HG02759 (cell line): ENCODE data around the gene CHST9.
"Not testable (repeated sequence)": the region's sequence is repeated elsewhere in the genome, so short reads cannot be mapped to it uniquely, and the experiment has no call there.

Experiments
- ATAC-seq: cut with Tn5 transposase; IDR thresholded peaks from one replicate; pipeline ENCODE4 v1.9.1; 2021; ENCODE audit warnings: mild to moderate bottlenecking, moderate library complexity; ENCODE audit not compliant: unreplicated experiment

CHST9 gene

DNA sequence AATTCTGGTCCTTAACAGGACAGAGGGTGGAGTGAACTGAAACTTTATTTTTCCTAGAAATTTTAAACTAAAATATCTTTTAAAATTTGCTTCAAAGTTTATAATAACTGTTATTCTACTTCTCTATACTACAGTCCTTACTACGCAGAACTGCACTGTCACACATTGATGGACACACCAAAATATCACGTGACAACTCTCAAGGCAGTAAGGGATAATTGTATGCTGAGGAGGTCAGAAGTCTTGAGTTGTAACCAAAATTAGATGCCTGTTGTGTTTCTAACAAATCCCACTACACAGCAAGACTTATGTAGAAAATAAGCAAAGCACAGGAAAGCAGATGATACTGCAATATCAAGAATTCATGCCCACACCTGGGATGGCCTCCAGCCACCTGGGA is 76.3 kb downstream of the CHST9 start:
- no peak for ATAC-seq

DNA sequence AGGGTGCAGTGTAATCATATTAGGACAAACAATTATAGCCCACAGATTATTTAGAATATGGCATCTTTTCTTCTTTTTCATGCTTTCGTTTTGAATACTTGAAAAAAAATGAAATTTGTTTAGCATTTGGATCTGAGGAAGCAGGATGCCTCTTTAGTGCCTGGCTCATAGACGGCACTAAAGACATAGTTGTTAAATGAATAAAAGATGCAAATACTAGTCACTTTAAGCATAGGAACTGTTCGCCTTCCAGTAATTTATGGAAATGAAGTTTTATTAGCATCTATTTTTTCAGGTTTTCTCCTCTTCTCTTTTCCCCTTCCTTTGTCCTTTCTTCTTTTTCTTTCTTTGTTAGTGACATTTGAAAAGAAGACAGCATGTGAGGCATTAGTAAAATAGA is 80.4 kb downstream of the CHST9 start:
- ATAC-seq, result no peak

DNA sequence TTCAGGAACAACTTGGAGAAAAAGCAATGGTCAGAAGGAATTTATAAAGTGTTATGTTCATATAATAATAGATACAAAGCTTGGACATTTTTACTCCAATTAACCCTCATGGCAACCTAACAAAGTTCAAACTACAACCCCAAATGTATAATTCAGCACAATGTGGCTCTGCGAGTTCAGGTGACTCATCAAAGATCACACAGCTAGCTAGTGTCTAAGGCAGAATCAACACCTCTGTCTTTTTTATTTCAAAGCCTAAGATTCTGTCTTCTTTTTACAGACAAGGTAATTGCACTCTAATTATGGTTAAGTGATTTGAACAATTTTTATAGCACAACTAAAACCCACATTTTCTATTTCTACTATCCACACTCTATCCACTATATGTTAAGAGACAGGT is 90.5 kb downstream of the CHST9 start:
- no peak for ATAC-seq

DNA sequence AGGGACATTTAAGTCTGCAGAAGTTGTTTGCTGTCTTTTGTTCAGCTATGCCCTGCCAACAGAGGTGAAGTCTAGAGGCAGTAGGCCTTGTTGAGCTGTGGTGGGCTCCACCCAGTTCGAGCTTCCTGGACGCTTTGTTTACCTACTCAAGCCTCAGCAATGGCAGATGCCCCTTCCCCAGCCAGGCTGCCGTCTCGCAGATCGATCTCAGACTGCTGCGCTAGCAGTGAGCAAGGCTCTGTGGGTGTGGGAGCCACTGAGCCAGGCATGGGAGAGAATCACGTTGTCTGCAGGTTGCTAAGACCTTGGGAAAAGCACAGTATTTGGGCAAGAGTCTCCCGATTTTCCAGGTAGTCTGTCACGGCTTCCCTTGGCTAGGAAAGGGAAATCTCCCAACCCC is 91.8 kb downstream of the CHST9 start:
- ATAC-seq, result not testable (repeated sequence)

DNA sequence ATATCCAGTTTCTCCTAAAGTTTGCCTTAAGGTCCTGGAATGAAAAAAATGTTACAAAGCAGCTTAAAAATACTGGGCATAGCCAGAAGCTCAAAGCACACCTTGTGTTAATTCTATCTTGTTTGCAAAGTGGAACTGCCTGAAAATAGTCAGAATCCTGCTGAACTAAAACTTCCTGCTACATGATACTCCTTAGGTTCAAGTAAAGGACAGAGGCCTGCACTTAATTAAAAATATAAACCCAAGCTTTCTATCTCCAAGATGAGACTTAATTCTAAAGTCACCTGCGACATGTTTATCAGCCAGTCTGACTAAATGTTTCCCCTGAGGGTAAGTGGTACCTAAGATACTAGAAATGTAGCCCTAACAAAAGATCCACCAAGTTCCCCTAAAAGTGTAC is 103.4 kb downstream of the CHST9 start:
- ATAC-seq, result no peak

DNA sequence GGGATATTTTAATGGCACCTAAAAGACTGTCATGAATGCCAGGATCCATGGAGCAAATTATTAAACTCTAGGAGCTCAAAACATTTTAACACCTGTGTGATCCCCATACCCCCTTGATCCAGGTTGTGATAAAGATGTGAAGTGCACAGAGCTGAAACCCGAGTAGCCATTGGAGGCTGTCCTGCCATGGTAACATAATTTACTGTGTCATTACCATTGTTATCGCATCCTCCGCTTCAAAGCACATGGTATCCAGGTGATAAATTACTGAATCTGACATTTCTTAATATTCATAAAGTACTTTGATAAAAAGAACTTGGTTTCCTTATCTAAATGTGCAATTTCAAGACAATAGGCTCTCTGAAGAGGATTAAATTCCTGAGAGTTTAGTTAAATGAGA is 109.3 kb downstream of the CHST9 start:
- no peak for ATAC-seq

DNA sequence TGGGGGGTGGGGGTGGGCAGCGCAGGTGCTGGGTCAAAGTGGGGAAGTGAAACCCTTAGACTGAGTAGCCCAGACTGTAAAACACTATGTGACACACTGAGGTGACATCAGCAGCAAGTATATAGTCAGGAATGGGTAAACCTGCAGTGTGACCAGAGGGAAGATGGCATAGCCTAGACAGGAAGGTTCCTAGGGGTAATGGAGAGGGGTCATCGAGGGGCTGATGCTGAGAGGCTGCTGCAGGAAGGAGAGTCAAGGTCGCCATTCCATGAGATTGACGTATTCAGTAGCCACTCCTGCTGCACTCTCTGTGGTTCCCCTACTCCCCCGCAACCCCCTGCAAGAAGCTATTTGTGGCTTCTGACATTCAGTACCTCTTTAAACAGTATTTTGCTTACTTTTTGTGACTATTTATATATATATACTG is 111.7 kb downstream of the CHST9 start:
- ATAC-seq, result peak; percentile 92

DNA sequence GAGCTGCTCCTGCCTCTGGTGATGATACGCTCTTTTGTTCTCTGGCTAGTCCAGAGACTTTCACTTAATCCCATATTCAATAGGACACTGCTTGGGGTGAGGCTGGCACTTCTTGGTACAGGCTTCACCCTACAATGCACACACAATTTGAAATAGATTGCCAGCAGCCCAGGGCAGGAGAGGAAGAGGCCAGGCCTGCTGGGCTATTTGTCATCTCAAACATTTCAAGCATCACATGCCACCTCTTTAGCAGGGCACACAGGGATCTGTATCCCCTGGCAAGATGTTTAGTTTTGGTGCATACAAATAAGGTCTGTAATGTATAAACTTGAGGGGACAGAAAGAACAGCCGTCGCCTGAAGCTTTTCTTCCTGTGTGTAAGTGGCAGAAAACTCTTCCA is 120.4 kb downstream of the CHST9 start:
- ATAC-seq, result no peak

DNA sequence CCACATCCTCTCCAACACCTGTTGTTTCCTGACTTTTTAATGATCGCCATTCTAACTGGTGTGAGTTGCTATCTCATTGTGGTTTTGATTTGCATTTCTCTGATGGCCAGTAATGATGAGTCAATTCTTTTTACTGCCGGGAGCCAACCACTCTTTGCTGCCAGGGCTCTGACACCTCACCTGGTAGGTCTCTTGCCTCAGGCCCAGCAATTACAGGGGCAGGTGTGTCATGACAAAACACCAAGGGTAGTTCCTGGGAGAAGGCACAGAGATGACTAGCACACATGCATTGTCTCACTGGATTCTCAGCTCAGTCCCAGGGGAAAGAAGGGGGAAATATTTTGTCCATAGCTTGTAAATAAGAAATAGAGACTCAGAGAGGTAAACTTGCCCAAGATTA is 122.3 kb downstream of the CHST9 start:
- ATAC-seq, result no peak

DNA sequence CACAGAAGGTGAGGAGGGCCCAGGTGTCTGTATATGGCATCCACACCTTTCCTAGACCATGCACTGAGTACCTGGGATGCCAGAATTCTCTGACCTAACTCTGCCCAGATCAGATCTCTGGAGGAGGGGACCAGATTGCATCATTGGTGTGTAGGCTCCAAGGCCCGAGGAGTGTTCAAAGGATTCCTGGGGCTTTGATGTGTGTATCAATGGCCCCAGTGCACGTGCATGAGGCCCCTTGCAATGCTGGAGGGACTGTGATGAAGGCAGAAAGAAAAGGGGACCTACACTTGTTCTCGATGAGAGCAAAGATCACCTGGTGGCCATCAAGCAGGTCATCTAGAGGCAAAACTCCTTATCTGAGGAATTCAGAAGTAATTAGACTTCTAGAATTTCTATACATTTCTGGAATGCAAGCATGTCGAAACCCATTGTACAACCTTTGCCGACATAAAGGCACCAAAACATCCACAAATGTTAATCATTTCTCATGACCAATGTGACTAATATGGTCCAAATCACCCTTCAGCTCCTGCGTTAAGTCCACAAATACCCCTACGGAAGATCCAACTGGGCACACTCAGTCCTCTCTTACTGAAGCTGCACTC is 123.5 kb downstream of the CHST9 start:
- no peak for ATAC-seq

DNA sequence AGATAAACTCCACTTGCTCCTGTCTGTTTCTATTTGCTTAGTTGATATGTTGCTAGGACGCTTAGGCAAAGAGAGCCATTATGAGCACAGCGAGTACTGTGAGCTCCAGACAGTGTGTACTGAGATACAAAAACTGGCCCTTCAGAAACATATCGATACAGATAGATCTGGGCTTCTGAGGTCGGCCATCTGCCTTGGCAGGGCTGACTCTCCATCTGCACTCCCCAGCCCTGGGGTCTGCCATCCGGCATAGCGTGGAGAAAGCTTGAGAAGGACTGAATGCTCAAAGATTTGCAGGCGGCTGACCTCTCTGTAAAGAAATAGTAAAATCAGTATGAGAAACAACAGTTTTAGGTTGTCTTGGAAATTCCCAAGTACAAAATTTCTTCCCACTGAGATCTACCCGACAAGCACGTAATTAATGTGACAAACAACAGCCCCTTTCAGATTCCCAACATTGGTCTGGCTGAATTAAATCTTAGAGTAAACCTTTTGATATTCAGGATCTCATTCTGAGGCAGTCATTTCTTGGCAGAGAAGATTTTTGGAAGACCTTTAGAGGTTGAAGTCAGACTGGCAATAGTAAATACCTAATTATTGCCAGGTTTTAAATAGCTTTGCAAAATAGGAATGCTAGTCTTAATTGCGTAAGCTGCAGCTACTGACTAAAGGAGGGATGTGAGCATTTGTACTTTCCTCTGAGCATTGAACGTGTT is 127.4 kb downstream of the CHST9 start:
- no peak for ATAC-seq

DNA sequence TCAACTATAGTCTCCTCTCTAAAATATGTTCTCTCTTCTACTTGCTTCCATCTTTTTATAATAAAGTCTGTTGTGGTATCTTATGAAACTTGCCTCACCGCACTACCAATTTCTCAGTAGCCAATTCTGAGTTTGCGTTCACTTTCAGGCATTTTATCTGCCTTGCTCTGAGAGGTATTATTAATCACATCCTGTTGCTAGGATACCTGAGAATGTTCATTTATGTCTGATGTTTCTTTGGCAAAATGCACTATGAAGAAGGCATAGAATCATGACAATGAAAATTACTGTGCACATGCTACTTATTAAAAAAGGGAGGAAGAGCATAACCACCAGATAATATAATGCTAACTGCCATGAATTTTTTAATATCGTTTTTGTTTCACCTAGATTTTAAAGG is 130.2 kb downstream of the CHST9 start:
- ATAC-seq, result no peak

DNA sequence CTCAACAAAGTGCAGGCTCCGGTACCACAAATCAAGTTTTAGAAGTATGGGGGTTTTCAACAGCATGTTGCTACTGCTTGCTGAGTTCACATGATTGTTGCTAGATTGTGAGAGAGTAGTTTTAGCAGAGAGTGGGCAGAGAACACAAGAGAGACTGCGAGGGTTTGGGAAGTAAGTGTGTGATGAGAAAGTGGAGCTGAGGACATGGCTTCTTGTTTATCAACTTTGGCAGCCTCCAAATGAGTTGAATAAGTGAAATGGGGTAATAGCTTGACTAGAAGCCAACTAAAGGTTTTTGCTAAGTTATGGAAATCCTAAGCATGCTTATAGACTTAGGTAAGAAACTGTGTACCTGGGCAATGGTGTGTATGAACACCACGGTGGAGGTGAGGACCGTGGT is 135.1 kb downstream of the CHST9 start:
- no peak for ATAC-seq

DNA sequence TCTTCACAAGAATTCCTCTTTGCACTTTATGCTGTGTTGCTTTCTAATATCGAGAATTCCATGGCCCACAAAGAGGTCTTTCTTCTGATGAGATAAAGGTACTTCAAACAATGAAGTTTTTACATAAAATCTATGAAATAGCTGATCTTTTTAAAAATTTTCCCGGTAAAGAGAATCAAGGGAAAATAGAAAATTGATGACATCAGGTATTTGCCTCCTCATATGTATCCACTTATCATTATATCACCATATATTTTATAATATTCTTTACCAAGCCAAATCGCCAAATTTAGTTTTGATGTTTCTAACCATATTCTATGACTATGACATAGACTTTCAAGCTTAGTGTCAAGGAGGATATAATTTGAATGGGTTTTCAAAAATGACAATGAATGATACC is 139.8 kb downstream of the CHST9 start:
- no peak for ATAC-seq

DNA sequence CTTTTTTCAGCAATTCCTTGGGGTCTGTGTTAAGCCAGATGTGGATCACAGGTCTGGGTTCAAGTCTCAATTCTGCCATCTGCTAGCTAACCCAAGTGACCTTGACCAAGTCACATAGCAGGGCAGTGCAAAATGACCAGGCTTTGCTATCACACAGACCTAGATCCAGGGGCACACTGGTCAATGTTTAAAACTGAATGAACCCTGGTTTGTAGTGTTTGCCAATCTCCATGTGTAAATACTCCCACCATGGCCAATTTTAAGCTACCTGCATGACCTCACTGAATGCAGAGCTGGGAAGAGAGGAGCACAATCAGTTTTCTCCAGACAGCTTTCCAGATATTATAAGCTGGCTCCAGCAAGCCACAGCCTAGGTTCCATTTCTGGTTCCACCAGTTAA is 142.9 kb downstream of the CHST9 start:
- ATAC-seq, result no peak

DNA sequence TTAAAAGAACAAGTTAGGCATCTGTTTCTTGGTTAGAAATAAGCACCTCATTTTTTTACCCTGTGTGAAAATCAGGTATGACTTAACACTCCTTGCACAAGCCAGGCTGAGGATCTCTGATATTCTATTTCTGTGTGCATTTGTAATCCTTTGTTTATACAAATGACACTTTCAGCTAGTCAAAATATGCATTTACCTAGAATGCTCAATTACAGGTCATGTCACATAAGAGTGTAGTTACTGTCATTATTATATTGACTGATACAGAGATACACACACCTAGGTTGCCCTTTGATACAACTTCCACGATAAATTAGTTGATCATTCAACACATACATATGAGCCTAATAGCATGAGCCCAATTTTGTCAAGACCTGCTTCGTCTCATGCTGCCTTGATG is 144.3 kb downstream of the CHST9 start:
- ATAC-seq, result no peak

DNA sequence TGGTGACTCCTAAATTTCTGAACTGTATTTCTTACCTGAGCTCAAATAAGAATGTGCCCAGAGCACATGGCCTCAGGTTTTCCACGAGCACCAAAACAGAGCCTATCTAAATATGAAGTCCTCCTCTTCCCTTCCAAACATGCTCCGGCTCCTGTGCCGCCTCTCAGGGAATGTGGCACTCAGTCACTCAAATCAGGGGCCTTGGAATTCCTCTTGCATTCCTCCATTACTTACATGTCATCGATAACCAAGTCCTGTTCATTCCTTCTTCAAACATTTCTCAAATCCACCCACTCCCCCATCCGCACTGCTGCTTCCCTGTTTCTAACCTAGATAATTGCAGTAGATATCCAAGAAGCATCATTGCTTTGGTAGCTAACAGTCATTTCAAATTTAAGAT is 151.4 kb downstream of the CHST9 start:
- ATAC-seq, result no peak

DNA sequence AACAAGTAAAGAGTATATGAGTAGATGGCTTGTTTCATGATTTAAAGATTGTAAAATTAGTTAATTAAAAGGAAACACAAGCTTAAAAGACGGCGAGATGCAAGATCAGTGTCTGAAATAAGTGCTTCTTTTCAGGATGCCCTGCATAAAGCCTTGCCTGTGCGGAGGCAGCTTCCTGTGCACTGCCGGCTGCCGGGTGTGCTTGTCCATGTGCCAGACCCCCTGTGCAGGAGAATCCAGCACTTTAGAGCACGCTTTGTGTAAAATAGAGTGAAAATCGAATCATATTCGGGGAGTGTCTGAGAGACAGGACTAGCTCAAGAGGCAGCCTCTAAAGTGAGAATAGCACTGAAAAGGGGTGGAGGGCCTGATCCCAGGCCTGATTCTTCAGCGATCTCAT is 154.7 kb downstream of the CHST9 start:
- ATAC-seq, result no peak

DNA sequence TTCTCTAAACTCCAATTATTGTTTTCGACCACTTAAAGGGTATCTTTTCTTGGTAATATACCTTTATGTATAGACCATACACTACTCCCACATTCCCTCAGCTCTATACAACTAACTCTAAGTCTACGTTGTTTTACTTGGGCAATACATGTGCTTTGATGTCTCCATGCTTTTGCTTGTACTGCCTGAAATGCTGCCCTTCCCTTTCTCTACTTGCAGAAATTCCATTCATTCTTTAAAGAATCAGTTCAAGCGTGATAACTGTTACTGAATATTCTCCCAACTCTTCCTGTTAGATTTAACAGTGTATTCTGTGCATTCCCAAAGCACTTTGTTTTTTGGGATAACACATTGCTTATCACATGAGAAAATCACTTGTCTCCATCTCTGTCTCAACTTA is 162.6 kb downstream of the CHST9 start:
- ATAC-seq, result no peak

DNA sequence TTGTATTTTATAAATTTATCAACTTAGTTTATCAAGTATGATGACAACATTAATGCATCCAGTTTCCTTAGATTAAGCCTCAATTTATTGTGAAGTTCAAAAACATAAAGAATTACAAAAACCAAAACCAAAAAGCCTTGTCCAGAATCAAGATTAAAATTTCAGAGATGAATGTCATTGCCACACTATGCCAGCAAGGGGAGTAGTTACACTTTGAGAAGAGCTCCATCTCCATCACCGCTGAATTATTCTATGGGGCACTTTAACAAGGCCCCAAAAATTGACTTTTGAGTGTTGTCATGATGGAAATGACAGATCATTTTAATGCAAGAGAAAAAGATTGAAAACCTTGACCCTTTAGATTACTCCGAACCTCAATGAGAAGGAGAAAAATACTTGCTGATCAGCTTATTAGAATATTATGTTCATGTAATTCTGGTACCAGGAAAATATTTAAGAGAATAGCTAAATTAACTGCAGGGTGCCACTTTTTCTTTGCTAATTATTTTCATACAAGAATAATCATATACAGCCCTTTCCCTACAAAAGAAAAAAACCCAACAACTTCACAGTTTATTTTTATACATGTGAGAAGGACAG is 167.1 kb downstream of the CHST9 start:
- no peak for ATAC-seq

DNA sequence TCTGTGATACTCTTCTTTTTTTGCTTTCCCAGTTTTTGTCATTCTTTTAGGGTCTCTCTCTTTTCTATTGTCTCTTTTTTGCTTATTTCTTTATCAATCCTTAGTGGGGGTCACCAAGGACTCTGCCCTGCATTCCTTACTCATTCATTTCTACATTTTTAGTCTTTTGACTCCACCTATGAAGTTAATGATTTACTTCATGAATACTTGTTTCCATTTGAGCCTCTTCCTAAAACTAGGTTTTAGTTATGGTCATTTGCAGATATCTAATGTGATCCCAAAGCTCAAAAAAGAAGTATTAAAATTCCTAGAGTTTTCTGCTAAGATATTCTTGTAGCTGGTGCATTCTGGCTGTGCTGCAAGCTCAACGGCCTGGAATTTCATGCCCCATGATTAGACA is 170.3 kb downstream of the CHST9 start:
- no peak for ATAC-seq

DNA sequence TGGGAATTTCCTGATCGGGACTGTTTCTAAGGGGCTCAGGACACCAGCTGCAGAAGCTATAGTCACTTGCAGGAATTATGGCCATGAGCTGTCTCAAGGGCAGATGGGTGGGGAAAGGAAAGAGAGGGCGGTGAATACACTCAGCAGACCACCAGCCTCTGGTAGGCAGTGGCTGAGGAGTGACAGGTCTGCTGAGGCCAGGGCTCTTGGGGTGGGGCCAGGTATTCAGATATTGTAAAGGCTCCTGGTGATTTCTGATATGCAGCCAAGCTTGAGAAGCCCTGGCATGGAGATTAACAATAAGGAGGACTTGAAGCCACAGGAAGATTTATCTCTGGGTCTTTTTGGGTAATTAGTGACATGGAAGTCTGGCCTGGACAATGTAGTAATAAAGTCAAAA is 174.3 kb downstream of the CHST9 start:
- ATAC-seq, result no peak

DNA sequence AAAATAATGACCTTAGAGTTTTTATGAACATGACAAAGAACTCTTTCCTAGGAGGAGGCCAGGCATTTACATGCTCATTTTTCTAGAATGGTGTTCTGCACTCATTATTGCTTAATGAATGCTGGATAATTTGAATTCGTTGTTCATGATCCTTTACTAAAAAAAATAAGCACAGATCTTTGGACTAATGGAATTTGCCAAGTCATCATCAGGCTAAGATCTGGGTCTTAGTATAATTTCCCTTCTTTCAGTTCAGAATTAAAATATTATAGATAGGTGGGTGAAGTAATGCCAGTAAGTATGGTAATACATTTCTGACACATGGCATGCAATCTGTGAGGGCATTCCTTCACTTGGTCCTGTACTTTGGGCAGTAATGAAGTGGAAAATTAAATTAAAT is 175.8 kb downstream of the CHST9 start:
- no peak for ATAC-seq
